HG03432 (cell line): ENCODE measurements around the gene UNCX.
"Not testable (repeated sequence)": the region's sequence is repeated elsewhere in the genome, so short reads cannot be mapped to it uniquely, and the experiment has no call there.

ENCODE experiments used
- ATAC-seq: cut with Tn5 transposase; IDR thresholded peaks from one replicate; pipeline ENCODE4 v1.9.1; 2021; ENCODE audit warnings: mild to moderate bottlenecking, moderate library complexity; ENCODE audit not compliant: unreplicated experiment

Gene UNCX

DNA sequence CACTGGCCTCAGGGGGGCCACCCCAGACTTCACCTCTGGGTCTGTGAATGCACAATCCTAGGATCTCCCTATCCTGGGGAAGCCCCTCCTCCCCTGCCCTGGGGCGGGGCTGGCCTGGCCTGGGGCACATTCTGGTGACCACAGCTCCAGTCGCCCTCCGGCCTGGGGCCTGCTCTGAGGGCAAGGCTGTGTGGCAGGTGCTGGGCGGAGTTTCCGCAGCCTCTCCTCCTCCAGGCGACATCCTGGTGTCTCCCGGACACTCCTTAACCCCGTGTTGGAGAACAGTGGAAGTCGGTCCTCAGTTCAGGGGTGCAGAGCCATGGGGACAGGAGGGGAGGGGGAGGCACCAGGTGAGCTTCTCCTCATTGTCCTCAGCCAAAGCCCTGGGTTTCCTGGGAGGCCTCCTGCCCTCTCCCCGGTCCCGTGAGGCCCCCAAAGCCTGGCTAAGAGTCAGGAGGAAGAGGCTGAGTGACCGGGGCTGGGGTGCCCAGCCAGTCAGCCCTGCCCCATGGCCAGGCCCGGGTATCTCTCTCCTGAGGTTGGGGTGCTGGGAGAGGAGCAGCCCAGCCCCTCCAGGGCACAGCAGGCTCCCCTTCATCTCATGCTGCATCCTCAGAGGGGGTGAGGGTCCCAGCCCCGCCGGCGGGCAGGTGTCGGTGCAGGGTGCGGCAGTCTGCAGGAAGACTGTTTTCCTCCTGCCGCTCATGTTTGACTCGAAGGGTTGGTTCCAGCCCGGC, 22.6 kb downstream of the UNCX start:
- no peak for ATAC-seq

DNA sequence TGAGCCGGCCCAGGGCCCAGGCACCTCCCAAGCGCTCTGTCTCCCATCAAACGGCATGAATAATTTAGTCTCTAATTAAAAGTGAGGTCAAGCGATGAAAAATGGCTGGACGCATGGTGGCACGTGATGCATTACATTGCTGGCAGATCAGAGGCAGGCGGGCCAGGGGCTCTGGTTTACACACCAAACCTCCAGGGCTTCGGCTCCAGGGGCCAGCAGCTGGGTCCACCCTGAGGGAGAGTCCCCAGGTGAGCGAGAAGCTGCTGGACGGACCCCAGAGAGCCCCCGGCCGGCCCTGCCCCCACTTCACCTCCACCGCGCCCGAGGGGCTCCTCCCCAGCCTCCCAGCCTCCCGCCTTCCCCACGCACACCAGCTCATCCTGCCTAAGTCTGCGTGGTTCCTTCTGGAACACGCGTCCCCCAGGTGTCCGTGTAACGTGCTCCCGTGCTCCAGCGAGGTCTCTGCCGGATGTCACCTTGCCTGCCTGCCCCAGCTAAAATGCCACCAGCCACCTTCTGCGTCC, 23.2 kb downstream of the UNCX start:
- no peak for ATAC-seq

DNA sequence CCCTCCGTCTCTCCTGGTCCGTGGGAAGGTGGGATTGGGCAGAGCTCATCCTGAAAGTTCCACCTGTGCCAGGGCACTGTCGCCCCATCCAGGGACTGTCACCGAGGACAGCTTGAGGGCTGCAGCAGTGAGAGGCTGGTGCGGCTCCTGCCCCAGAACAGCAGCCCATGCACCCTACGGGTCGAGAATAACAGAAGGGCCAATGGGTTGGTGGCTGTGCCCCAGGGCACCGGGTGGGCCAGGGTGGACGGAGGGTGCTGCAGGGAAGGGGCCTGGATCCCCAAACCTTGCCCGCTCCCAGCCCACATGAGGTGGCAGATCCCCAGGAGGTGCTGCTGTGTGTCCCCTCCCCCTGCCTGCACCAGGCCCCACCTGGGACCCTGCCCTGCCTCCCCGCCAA, 23.9 kb downstream of the UNCX start:
- no peak for ATAC-seq

DNA sequence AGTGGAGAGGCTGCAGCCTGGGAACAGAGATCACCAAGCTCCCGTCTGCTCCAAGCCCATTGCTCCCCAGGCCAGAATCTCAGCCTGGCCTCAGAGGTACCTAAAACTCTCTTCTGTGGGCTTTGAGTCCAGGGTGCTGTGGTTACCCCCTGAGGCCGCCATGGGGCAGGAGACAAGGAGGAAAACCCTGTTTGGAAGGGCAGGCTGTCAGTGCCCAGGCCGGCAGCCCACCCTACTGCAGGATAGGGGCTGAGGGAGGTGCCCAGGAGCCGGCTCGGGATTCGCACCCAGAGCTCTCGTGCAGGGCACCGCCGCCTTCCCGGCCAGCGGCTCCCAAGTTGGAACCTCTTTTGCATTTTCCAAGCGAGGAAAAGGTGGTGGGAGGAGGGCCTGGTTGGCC, 24.5 kb downstream of the UNCX start:
- ATAC-seq: no peak

DNA sequence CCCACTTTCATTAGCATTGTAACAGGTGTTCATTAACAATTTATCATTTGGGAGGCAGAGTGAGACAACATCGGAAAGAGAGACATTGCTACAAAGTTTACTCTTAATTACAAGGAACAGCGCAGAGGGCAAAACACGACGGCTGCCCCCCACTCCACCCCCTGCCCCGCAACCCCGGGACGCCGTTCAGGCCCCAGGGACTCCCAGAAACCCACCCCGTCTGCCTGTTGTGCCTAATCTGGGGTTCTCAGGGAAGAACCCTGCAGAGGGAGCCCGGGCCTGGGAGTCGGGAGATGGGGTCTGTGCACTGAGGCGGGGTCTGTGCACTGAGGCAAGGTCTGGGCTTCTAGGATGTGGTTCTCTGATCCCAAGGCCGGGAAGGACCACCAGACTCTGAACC, 25.2 kb downstream of the UNCX start:
- no peak for ATAC-seq

DNA sequence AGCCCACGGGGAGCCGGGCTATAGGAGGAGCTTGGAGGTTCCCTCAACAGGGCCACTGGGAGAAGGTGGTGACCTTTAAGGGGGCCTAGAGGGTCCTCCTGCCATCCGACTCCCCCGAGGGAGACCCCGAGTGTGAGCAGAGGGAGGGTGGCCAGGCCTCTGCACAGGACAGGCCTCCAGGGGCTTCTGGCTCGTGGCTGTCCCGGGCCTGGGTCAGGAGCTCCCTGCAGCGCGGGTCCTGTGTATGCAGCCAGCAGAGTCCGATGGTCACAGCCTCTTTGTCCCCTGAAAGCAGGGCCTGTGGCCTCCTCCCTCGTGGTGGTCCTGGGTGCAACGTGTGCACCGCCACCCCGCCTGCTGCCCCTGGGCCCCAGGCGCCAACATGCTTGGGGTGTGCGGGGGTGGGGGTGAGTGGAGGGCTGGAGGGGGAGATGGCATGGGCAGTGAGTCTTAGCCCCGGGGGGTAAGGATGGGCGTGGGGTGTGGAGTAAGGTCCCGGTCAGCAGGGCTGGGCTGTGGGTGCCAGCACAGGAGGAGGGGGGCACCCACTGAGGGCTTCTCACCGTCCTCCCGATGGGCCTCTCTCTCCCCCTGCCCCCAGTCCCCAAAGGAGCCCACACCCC, 27.1 kb downstream of the UNCX start:
- no peak for ATAC-seq

DNA sequence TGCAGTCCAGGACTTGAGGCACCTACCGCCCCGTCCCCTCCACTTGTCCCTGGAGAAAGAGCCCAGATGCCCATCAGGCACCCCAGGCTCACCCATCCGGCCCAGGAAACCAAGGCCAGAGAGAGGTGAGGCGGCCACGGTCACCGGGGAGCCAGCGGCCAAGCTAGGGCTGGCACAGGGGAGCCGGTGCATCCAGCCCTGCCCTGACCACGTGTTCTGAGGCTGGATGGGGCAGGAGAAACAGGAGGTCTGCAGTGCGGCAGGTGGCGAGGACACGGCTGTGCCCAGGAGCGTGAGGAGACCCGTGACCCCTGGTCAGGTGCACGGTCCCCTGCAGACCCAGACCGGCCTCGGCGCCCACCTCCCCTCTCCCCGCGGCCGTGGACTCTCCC, 27.6 kb downstream of the UNCX start:
- ATAC-seq: no peak

DNA sequence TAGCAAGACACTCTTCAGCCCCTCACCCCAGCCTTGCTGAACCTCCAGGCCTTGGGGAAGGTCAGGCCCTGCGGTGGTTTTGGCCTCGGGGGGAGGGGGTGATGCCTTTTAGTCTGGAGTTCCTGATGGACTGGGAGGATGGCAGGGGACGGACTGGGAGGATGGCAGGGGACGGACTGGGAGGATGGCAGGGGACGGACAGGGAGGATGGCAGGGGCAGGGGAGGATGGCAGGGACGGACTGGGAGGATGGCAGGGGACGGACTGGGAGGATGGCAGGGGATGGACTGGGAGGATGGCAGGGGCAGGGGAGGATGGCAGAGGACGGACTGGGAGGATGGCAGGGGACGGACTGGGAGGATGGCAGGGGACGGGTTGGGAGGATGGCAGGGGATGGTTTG, 28.4 kb downstream of the UNCX start:
- ATAC-seq: not testable (repeated sequence)

DNA sequence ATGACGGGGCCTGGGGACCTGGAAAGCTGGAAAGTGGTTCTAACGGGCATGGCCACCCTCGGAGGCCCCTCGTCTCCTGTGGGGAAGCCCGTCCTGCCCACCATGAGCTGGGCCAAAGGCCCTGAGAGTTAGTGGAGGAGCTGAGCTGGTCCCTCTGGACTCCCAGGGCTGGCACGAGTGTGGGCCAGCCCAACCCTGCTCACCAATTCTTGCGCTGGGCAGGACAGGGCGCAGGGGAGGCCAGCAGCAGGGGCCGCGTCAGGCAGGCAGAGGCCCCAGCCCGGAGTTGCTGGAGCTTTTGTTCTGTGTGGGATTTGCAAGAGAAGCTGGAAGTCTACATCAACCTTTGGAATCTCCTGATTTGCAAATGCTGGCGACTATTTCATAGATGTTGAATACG, 29.8 kb downstream of the UNCX start:
- no peak for ATAC-seq

DNA sequence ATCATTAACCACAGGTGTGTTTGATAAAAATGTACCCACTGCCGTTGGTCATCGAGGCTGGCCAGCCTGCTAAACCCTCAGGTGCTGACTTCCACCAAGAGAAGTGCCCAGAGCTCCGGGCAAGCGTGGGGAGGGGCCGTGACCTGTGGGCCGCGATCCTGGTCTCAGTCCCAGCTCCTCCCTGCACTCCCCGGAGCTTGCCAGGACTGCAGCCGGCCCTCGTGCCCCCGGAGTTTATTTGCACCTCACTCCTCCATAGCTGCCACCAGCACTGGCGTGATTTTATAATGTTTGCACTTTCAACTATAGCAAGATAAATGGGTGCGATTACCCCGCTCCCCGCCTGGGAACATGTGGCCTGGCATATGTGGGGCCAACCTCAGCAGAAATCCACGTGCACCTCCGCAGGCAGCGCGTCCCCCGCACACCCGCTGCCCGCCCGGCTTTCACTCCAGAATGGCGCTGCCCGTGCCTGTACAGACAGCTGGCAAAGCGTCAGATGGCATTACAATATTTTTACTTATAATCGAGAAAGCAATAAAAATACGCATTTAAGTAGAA, 30.8 kb downstream of the UNCX start:
- ATAC-seq: no peak

DNA sequence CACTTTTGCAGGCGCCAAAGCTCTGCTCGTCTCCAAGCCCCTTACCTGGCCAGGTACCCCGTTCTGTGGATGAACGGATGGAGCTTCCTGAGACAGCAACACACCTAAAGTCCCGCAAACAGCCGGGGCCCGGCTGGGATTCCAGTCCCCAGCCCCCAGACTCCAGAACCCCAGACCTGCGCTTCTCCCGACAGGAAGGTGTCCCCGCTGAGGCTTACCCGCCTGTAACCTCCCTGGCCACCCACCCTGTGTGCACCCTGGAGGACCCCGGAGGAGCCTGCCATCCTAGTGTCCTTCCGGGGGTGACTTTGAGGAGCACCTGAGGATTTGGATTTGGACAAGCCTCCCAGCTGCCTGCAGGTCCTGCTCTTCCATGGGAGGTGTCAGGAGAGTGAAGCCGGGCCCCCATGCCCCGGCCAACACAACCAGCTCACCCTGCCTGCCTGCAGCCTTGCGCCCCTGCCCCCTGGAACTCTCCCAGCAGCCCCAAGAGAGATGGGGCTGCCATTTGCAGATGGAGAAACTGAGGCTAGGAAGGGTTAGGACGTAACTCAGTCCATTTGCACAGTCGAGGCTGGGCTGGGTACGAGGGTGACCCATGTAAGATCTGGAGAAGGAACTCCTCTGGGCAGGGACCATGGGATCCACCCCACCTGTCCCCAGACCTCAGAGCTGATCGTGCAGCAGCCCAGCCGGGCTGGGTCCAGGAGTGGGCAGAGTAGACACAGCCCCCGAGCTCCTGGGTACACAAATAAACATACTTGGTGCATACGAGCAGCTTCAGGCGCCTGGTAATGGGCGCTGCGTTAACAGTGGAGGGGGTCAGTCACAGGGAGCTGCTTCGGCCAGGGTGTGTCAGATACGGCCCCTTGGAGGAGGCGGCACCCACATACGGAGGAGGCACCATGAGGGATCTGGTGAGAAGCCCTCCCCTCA, 31.9 kb downstream of the UNCX start:
- ATAC-seq: no peak

DNA sequence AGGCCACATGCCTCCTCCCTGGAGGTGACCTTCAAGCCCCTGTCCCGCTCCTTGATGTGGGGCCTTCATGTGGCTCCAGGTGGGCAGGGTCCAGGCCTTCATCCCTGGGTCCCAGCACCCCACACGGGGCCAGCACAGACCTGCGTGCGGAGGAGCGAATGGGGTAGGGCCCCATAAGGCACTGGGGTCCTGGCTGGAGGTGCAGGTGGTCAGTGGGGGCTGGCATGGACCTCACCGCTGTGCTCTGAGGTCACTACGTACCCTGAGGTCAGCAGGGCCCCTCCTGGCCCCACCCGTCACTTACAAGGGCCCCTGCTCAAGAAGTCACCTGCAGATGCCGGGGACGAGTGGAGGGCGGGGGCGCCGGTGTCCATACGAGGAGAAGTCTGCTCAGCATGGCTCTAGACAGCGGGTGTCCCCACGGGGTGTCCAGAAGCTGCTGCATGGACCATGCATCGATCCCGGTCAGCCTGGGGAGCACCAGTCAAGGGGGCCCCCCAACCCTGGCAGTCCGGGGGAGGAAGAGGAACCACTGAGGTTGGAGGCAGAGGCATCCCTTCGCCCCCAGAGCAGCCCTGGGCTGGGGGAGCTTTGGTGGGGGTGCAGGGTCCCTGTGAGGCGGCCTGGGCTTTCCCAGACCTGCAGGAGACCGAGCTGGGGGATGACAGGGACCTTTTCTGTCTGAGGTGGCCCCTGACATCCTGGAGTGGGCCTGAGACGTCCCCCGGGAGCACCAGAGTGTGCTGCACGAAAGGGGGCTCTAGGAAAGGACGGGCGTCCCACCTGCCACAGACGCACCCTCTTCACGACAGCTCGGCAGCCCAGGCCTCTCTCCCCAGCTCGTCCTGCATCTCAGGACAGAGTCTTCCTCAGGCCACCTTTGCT, 34.6 kb downstream of the UNCX start:
- no peak for ATAC-seq

DNA sequence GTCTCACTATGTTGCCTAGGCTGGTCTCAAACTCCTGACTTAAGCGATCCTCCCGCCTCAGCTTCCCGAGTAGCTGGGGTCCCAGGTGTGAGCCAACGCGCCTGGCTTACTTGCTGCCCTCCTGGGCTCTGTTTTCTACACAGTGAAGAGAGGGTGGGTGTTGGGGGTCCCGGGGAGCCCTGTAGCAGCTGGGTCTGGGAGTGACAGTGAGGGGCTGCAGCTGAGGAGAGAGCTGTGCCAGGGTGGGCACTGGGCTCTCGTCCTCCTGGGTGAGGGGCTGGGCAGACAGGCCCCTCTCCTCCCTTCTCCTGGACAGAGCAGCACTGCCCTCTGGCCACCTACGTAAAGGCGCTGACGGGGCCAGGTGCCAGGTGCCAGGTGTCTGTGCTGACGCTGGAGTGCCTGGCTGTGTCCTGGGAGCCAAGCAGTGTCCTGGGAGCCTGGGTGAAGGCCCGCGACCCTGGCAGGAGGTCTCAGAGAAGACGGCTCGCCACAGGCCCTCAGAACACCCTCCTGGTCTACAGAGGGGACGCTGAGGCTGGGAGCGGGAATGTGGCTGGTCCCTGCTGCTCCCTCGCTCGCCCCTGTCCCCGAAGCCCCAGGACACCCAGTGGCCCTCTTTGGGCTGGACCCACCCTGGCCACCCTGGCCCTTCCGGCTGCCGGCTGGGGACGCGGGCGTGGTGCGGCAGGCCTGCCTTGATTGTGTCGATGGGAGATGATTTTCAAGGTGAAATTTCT, 35.6 kb downstream of the UNCX start:
- no peak for ATAC-seq

DNA sequence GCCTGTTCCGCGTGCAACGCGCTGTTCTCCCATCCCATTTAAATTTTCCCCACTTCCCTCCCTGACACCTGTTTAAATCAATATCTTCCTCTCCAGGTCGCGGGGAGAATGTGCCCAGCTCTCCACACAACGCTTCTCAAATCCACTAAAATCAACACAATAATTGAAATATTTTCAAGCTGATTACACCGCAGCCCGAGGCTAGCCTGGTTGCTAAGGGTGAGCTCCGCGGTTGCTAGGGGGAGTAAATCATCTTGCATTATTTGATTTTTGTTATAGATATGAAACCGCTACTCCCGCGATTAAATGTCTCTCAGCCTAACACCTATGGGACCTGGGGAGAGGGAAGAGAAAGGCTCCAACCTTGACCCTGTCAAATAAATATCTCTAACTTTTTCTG, 36.2 kb downstream of the UNCX start:
- no peak for ATAC-seq

DNA sequence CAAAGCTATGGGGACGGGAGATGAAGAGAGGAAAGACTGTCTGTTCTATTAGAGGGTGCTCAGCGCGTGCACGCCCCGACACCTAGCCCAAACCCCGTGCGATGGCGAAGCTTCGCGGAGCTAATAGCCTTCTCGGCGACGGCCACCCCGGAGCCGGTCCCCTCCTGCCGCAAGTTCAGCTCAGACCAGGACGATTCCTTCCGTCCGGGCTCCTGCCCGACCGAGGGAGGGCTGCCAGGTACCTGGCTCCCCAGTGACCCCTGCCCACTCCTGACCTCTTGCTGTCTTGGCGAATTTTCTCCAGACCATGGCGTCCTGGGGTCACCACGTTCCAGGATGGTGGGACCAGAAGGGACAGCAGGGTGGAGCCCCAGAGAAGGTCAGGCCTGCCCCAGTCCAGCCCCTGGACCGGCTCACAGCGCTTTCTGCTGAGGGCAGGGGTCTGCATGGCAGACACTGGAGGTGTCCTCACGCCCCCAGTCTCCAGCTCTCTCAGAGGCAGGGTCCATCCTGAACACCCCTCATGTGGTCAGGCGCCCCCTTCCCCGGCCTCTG, 36.7 kb downstream of the UNCX start:
- no peak for ATAC-seq

DNA sequence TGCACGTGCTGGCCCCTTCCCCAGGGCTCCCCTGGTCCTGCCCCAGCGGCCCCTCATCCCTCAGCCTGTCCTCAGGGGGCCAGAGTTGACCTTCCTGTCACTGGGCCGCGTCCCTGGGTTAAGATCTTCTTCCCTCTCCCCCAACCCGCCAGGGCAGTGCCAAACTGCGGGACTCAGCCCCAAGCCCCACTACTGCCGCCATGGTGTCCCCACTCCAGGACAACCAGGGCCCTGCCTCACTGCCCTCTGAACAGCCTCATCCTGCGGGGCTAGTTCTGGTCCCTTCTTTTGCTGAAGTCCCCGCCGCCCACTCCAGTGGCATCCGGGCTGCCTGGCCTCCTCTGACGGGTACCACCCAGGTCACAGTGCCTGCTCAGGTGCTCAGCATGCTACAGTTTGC, 37.5 kb downstream of the UNCX start:
- no peak for ATAC-seq

DNA sequence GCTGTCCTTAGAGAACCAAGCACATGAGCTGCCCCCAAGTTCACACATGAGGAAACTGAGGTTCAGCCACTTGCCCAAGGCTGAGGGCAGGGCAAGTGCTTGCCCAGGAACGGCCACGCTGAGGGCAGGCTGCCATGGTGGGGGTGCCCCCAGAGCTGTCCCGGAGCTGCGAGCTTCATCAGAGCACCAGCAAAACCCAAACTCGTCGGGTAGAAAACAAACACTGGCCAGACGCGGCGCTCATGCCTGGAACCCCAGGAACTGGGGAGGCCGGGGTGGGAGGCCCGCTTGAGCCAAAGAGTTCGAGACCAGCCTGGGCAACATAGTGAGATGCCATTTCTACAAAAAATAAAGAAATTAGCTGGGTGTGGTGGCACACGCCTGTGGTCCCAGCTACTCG, 38.4 kb downstream of the UNCX start:
- ATAC-seq: no peak

DNA sequence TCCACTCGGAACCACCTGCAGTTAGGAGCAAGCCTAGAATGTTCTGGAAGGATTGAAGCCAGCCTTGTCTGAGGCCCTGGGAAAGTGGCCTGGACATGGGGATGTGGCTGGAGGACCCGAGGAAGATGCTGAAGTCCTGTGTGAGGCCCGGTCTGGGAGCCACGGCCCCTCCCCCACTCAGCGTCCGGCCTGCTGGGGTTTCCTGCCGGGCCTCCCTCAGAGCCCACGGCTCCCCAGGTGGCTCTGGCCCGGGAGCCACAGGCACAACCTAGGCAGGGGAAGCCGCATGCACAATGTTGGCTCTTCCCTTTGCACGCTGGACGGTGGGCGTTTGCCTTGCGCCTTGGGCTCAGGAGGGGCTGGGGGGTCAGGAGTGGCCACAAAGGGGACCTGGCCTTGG, 39.0 kb downstream of the UNCX start:
- no peak for ATAC-seq

DNA sequence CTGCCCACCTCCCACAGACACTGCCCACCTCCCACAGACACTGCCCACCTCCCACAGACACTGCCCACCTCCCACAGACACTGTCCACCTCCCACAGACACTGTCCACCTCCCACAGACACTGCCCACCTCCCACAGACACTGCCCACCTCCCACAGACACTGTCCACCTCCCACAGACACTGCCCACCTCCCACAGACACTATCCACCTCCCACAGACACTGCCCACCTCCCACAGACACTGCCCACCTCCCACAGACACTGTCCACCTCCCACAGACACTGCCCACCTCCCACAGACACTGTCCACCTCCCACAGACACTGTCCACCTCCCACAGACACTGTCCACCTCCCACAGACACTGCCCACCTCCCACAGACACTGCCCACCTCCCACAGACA, 39.5 kb downstream of the UNCX start:
- ATAC-seq: not testable (repeated sequence)
